HepG2 (cell line): ENCODE measurements around the gene NOL11. TPM values are rescaled to one million over a fixed set of nuclear protein-coding genes. Genes with fewer than 3 reads are reported as not detected.

ENCODE experiments used
- ASH2L ChIP-seq: fragments of 300-600, 200-600 bp; sonication (generic); IDR thresholded peaks from 2 replicates; pipeline ENCODE4 v1.7.0; 2017; ENCODE audit warnings: low read depth, mild to moderate bottlenecking, moderate library complexity, mixed read lengths, low read length; ENCODE audit not compliant: insufficient read length
- CBX5 ChIP-seq: sonication (generic); formaldehyde crosslinking; IDR thresholded peaks from 2 replicates; pipeline ENCODE4 v1.4.0; 2020; ENCODE audit warnings: missing genetic modification reagents, borderline replicate concordance
- ETV6 ChIP-seq: sonication (generic); formaldehyde crosslinking; conservative IDR thresholded peaks from 2 replicates; pipeline ENCODE4 v1.4.0; 2020; ENCODE audit warnings: missing genetic modification reagents
- FOXA3 ChIP-seq: IDR thresholded peaks from 2 replicates; pipeline ENCODE4 v1.6.1; 2016; ENCODE audit warnings: missing genetic modification reagents, missing compliant biosample characterization
- GATAD1 ChIP-seq: IDR thresholded peaks from 2 replicates; pipeline ENCODE4 v1.6.1; 2016; ENCODE audit warnings: missing genetic modification reagents, missing compliant biosample characterization
- IRF2 ChIP-seq: IDR thresholded peaks from 2 replicates; pipeline ENCODE4 v1.6.1; 2018; ENCODE audit warnings: missing genetic modification reagents, missing compliant biosample characterization
- JUND ChIP-seq: sonication (generic); formaldehyde crosslinking; IDR thresholded peaks from 2 replicates; pipeline ENCODE4 v1.8.0; 2022; ENCODE audit warnings: mild to moderate bottlenecking, missing genetic modification reagents
- MAFK ChIP-seq, 2 experiments: IDR thresholded peaks in 1 of 2; conservative IDR thresholded peaks in 1 of 2; 2 replicates each; pipeline ENCODE4 v1.6.1; 2011; ENCODE audit warnings: improper control_type of control experiment in 2 of 2, low read length in 2 of 2
- PHF20 ChIP-seq: sonication (generic); formaldehyde crosslinking; IDR thresholded peaks from 2 replicates; pipeline ENCODE4 v1.5.0; 2020; ENCODE audit warnings: mild to moderate bottlenecking, missing genetic modification reagents
- SAP130 ChIP-seq: IDR thresholded peaks from 2 replicates; pipeline ENCODE4 v1.6.1; 2016; ENCODE audit warnings: low read depth
- SKIL ChIP-seq: sonication (generic); formaldehyde crosslinking; IDR thresholded peaks from 2 replicates; pipeline ENCODE4 v1.8.0; 2022; ENCODE audit warnings: missing genetic modification reagents, mild to moderate bottlenecking, moderate library complexity, borderline replicate concordance
- TGIF2 ChIP-seq: IDR thresholded peaks from 2 replicates; pipeline ENCODE4 v1.6.1; 2016; ENCODE audit warnings: control low read depth, missing compliant biosample characterization
- THAP8 ChIP-seq: sonication (generic); formaldehyde crosslinking; IDR thresholded peaks from 2 replicates; pipeline ENCODE4 v1.5.1; 2020; ENCODE audit warnings: missing genetic modification reagents, mild to moderate bottlenecking, borderline replicate concordance
- ZBTB4 ChIP-seq: sonication (generic); formaldehyde crosslinking; IDR thresholded peaks from 2 replicates; pipeline ENCODE4 v1.4.0; 2020; ENCODE audit warnings: missing genetic modification reagents, mild to moderate bottlenecking, borderline replicate concordance
- ZNF281 ChIP-seq: sonication (generic); formaldehyde crosslinking; IDR thresholded peaks from 2 replicates; pipeline ENCODE4 v1.4.0; 2020; ENCODE audit warnings: missing genetic modification reagents, borderline replicate concordance
- ZNF367 ChIP-seq: sonication (generic); formaldehyde crosslinking; IDR thresholded peaks from 2 replicates; pipeline ENCODE4 v1.4.0; 2020; ENCODE audit warnings: missing genetic modification reagents, borderline replicate concordance
- ZNF644 ChIP-seq: IDR thresholded peaks from 2 replicates; pipeline ENCODE4 v1.6.1; 2016; ENCODE audit warnings: low read depth
- ZNF839 ChIP-seq: sonication (generic); formaldehyde crosslinking; IDR thresholded peaks from 2 replicates; pipeline ENCODE4 v1.4.0; 2020; ENCODE audit warnings: missing genetic modification reagents, mild to moderate bottlenecking, borderline replicate concordance
- ZUFSP ChIP-seq: sonication (generic); formaldehyde crosslinking; IDR thresholded peaks from 2 replicates; pipeline ENCODE4 v1.9.0; 2021; ENCODE audit warnings: missing genetic modification reagents, mild to moderate bottlenecking, borderline replicate concordance
- polyA plus RNA-seq, 8 experiments: library from polyadenylated mRNA; depleted of rRNA in 3 of 8; stranded (reverse) in 7 of 8; unstranded in 1 of 8; fragments of >200 nt; fragmentation: Illumina TruSeq in 4 of 8; extraction: Trizol in 4 of 8; gene quantifications; 2 replicates each; pipeline versions ENCODE4 v1.2.1 to v1.2.3, GENCODE V29; 2011 to 2016; ENCODE audit warnings: low read depth in 4 of 8, missing spikeins in 1 of 8, mixed read lengths in 1 of 8; ENCODE audit not compliant: insufficient read depth in 1 of 8
- total RNA-seq, 5 experiments: library from RNA; depleted of rRNA; stranded (reverse); fragments of >200 nt; fragmentation: Illumina TruSeq; extraction: Trizol; gene quantifications; 2 replicates each; pipeline ENCODE4 v1.2.3, GENCODE V29; 2016; ENCODE audit warnings: low read depth in 1 of 5

Gene NOL11
- total and polyA plus RNA-seq, 2 of the 13 experiments (the other 11 are each of a cell fraction or from before 2014, with no cell fraction given): 45.8 to 124 TPM

GRCh38 chr17:67779098-67779672 is 61.4 kb downstream of the NOL11 start (continued):
- TF ChIP-seq SAP130 (0 out of 2 replicates have a peak, but pooled peaks have one; percentile 22), GATAD1 (CRISPR knock-in tag) (0 out of 2 replicates have a peak, but pooled peaks have one; percentile 14), ZNF839 (CRISPR knock-in tag) (no peak), ZBTB4 (no peak; the same call in 1 of the 2 replicates), THAP8 (CRISPR knock-in tag) (no peak), CBX5 (0 out of 2 replicates have a peak, but pooled peaks have one; percentile 30), ASH2L (peak; percentile 27), MAFK (conservative IDR thresholded peaks at IDR 0.05 in 1 of 2, IDR thresholded peaks at IDR 0.05 in 1 of 2; ENCODE audit: low read length in 2 of 2) (no peak), PHF20 (CRISPR knock-in tag) (peak; percentile 21; the same call in 1 of the 2 replicates), IRF2 (no peak), ZNF367 (no peak), FOXA3 (CRISPR knock-in tag) (no peak), SKIL (no peak), JUND (CRISPR knock-in tag) (no peak), ZUFSP (CRISPR knock-in tag) (no peak), ZNF281 (CRISPR knock-in tag) (no peak), ZNF644 (CRISPR knock-in tag) (no peak), ETV6 (CRISPR knock-in tag) (no peak), TGIF2 (no peak)
